ENCODE measurements around the gene DAPL1. TPM values are rescaled to one million over a fixed set of nuclear protein-coding genes. Genes with fewer than 3 reads are reported as not detected.

Gene DAPL1
- total RNA-seq, 2 donors from 2014 or later, result not detected

- H3K9me3 ChIP-seq, result no peaks in the 10 kb centered on the region
- H3K27me3 ChIP-seq (replicated peaks; ENCODE audit: insufficient read depth), result no peaks in the 10 kb centered on the region
- H3K4me1 ChIP-seq (ENCODE audit: control insufficient read depth in 1 of 2, low read depth in 2 of 2), result peaks cover 2 to 11% of the 10 kb centered on the region in 2 donors
- TF ChIP-seq, protein P1, sequence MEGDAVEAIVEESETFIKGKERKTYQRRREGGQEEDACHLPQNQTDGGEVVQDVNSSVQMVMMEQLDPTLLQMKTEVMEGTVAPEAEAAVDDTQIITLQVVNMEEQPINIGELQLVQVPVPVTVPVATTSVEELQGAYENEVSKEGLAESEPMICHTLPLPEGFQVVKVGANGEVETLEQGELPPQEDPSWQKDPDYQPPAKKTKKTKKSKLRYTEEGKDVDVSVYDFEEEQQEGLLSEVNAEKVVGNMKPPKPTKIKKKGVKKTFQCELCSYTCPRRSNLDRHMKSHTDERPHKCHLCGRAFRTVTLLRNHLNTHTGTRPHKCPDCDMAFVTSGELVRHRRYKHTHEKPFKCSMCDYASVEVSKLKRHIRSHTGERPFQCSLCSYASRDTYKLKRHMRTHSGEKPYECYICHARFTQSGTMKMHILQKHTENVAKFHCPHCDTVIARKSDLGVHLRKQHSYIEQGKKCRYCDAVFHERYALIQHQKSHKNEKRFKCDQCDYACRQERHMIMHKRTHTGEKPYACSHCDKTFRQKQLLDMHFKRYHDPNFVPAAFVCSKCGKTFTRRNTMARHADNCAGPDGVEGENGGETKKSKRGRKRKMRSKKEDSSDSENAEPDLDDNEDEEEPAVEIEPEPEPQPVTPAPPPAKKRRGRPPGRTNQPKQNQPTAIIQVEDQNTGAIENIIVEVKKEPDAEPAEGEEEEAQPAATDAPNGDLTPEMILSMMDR (IDR thresholded peaks at IDR 0.05), result no peak
- H3K27ac ChIP-seq, result no peak overlapping the region
- DNase-seq (ENCODE audit: low spot score) (no peak), ATAC-seq (ENCODE audit: insufficient number of reproducible peaks, low FRiP score, low read depth) (no peak)
- H3K4me3 ChIP-seq, result no peak overlapping the region
- H3K36me3 ChIP-seq, result no peaks in the 10 kb centered on the region
These were observed 44.5 kb upstream of the DAPL1 start for GRCh38 chr2:158750458-158751125.

- Histone ChIP-seq H3K27ac (no peak overlapping the region), H3K36me3 (no peaks in the 10 kb centered on the region), H3K4me3 (peak overlapping the region; percentile 63), H3K27me3 (replicated peaks; ENCODE audit: insufficient read depth) (no peaks in the 10 kb centered on the region), H3K9me3 (no peaks in the 10 kb centered on the region), H3K4me1 (ENCODE audit: control insufficient read depth in 1 of 2, low read depth in 2 of 2) (peaks cover 2 to 11% of the 10 kb centered on the region in 2 donors)
- ATAC-seq (ENCODE audit: insufficient number of reproducible peaks, low FRiP score, low read depth), result peak; percentile 81
- DNase-seq (ENCODE audit: low spot score), result no peak
- TF ChIP-seq, protein P1 (IDR thresholded peaks at IDR 0.05), result peak; percentile 90
These were observed 41.2 kb upstream of the DAPL1 start for GRCh38 chr2:158753641-158754611.

- H3K9me3 ChIP-seq, result no peaks in the 10 kb centered on the region
- H3K4me1 ChIP-seq (ENCODE audit: control insufficient read depth in 1 of 2, low read depth in 2 of 2), result peaks cover 2 to 11% of the 10 kb centered on the region in 2 donors
- no peak for ATAC-seq (ENCODE audit: insufficient number of reproducible peaks, low FRiP score, low read depth)
- no peak overlapping the region for H3K4me3 ChIP-seq
- no peaks in the 10 kb centered on the region for H3K27me3 ChIP-seq (replicated peaks; ENCODE audit: insufficient read depth)
- H3K36me3 ChIP-seq, result no peaks in the 10 kb centered on the region
- H3K27ac ChIP-seq, result no peak overlapping the region
- DNase-seq (ENCODE audit: low spot score), result no peak
- TF ChIP-seq, protein P1 (IDR thresholded peaks at IDR 0.05), result no peak
These were observed 39.6 kb upstream of the DAPL1 start for GRCh38 chr2:158755310-158756087.

- no peaks in the 10 kb centered on the region for H3K36me3 ChIP-seq
- H3K4me3 ChIP-seq, result no peak overlapping the region
- ATAC-seq (ENCODE audit: insufficient number of reproducible peaks, low FRiP score, low read depth) (no peak), DNase-seq (ENCODE audit: low spot score) (no peak)
- no peak overlapping the region for H3K27ac ChIP-seq
- H3K4me1 ChIP-seq (ENCODE audit: control insufficient read depth in 1 of 2, low read depth in 2 of 2), result peaks cover 2 to 11% of the 10 kb centered on the region in 2 donors
- TF ChIP-seq, protein P1 (IDR thresholded peaks at IDR 0.05), result no peak
- no peaks in the 10 kb centered on the region for H3K9me3 ChIP-seq
- H3K27me3 ChIP-seq (replicated peaks; ENCODE audit: insufficient read depth), result no peaks in the 10 kb centered on the region
These were observed 38.8 kb upstream of the DAPL1 start for GRCh38 chr2:158756331-158756730.

All from thoracic aorta (tissue), 2 donors.